ENCODE measurements around the gene KDM5C.

The KDM5C gene

DNA sequence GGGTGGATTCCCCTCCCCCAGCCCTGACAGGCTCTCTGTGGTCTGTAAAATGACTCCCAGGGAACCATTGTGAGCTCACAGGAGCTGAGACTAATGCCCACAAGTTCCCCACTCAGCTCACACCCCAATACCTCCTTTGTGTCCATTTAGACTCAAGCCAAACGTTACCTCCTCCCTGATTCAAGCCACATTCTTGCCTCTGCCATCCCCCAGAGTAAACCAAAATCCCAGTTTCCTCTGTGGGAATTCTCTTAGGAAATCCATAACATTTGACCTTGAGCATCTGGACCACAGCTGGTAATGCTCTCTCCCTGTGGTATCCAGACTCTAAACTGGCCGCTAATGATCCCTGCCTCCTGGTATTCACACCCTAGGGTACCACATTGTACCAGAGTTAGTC is 26.3 kb upstream of the KDM5C start:
- DNase-seq (ENCODE audit: extremely low read depth in 1 of 2, low read depth in 1 of 2), result no peak

DNA sequence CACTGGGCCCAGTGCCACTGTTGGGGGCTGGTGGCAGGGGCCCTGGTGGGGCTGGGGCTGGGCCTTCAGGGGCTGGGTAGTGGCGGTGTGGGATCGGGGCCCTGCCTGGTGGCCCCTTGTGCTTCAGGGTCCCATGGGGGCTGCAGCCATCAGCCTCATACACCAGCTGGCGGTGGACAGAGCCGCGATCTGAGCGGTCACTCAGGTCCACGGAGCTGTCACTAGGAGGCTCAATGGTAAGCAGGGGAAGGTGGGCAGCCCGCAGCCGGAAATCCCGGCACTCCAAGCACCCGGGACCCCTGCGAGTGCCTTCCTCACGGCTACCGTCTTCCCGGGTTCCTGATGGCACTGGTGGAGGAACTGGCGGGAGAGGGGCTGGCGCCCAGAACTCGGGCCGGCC is 25.5 kb upstream of the KDM5C start:
- DNase-seq (ENCODE audit: extremely low read depth in 1 of 2, low read depth in 1 of 2), result no peak

GRCh38 chrX:53249408-53250042 is 24.5 kb upstream of the KDM5C start:
- DNase-seq (ENCODE audit: extremely low read depth in 1 of 2, low read depth in 1 of 2), result no peak

DNA sequence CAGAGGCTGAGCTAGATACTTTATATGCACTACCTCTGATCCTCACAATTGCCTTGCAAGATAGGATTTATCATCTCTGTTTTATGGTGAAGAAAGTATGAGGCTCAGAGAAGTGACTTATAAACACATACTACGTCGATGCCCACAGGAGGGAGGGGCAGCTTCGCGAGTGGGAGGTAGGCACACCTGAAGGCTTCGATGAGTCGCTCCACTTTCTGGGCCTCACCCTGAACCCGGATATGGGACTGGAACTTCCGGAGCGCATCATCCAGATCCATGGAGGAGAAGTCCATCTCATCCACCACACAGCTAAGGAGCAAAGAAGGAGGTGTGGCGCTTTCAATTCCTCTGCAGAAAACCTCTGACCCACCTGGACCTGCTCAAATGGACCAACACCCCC is 22.9 kb upstream of the KDM5C start:
- DNase-seq (ENCODE audit: extremely low read depth in 1 of 2, low read depth in 1 of 2), result no peak

GRCh38 chrX:53246231-53246630 is 21.2 kb upstream of the KDM5C start:
- no peak for DNase-seq (ENCODE audit: extremely low read depth in 1 of 2, low read depth in 1 of 2)

DNA sequence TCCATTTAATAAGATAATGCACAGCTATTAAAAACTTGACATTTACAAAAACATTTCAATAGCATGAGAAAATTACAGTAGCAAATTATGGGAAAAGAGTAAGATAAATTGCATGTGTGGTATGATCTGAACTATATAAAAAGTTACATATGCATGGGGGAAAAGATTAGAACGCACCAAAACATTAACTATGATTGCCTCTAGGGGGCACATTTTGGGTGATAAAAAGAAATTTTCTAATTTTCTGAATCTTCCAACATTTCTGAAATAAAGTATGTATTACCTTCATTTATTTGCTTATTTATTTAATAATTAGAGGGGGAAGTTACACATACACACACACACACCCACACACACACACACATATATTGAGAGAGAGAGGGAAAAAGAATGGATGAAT is 19.6 kb upstream of the KDM5C start:
- no peak for DNase-seq (ENCODE audit: extremely low read depth in 1 of 2, low read depth in 1 of 2)

GRCh38 chrX:53242310-53242709 is 17.3 kb upstream of the KDM5C start:
- no peak for DNase-seq (ENCODE audit: extremely low read depth in 1 of 2, low read depth in 1 of 2)

DNA sequence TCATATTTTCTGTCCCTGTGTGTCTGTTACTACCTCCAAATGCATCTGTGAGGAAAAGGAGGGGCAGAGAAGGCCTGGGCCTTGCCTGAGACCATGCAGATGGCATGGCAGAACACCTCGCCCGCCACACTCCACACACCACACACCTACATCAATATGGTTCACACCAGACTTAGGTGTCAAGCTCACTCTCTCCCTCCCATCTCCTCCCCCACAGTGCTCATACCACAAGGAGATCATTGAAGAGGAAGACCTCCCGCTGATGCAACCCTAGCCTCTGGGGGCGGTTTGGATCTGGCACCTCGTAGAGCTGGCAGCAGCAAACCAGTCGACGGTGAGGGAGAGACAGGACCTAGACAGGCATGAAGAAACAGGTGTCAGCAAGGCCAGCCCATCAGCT is 16.6 kb upstream of the KDM5C start:
- no peak for DNase-seq (ENCODE audit: extremely low read depth in 1 of 2, low read depth in 1 of 2)

DNA sequence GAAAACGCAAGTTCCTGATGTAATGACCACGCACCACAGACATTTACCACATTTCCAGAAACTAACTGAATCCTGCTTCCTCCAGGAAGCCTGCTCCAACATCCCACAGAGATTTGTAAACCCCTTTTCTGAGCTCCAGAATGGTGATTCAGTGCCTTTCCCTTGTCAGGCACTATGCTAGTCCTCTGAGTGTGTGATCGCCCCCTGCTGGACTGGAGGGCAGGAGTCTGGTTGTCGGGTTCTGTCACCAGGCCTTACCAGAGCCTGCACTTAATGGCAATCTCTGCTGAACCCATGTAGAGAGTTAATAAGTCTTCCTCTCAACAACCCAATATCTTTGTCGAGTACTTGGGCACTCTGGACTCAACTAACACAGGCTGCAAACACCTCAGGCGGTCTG is 14.5 kb upstream of the KDM5C start:
- no peak for DNase-seq (ENCODE audit: extremely low read depth in 1 of 2, low read depth in 1 of 2)

- no peak for DNase-seq (ENCODE audit: extremely low read depth in 1 of 2, low read depth in 1 of 2)
These were observed 12.0 kb upstream of the KDM5C start for GRCh38 chrX:53237056-53237455.

GRCh38 chrX:53236025-53236679 is 11.1 kb upstream of the KDM5C start:
- DNase-seq (ENCODE audit: extremely low read depth in 1 of 2, low read depth in 1 of 2), result no peak

GRCh38 chrX:53235566-53235965 is 10.6 kb upstream of the KDM5C start:
- DNase-seq (ENCODE audit: extremely low read depth in 1 of 2, low read depth in 1 of 2), result no peak

DNA sequence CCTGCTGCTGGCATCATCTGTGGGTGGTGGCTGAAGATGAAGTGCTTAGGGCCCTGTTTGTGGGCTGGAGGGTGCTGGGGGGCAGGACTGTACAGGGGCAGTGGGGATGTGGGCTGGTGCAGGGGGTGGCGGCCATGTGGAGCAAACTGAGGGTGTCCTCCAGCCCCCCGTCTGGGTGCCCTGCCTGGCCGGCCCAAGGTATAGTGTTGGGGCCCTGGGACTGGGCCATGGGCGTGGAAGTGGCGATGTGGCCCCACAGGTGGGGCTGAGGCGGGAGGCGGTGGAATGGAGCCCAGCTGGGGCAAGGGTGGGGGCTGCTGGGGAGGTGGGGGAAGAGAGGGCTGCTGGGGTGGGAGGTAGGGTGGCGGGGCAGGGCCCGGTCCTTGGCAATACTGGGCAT is 9.5 kb upstream of the KDM5C start:
- DNase-seq (ENCODE audit: extremely low read depth in 1 of 2, low read depth in 1 of 2), result no peak

DNA sequence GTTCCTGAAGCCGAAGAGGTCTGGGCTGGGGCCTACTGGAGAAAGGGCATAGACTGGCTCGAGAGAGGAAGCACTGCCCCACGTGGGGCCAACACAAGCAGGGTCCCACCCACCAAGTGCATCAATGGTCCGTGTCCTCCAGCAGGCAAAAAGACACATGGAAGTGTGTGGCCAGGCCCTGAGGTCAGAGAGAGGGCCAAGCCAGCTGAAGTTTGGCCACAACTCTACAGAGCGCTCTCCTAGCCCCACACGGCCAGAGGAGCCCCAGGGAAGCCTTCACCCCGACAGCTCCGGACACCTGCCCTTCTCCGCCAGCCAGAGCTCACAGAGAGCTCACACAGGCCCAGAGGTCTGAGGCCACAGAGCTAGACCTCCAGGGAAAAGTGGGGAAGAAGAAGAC is 8.5 kb upstream of the KDM5C start:
- no peak for DNase-seq (ENCODE audit: extremely low read depth in 1 of 2, low read depth in 1 of 2)

GRCh38 chrX:53230116-53230515 is 5.1 kb upstream of the KDM5C start:
- DNase-seq (ENCODE audit: extremely low read depth in 1 of 2, low read depth in 1 of 2), result no peak

DNA sequence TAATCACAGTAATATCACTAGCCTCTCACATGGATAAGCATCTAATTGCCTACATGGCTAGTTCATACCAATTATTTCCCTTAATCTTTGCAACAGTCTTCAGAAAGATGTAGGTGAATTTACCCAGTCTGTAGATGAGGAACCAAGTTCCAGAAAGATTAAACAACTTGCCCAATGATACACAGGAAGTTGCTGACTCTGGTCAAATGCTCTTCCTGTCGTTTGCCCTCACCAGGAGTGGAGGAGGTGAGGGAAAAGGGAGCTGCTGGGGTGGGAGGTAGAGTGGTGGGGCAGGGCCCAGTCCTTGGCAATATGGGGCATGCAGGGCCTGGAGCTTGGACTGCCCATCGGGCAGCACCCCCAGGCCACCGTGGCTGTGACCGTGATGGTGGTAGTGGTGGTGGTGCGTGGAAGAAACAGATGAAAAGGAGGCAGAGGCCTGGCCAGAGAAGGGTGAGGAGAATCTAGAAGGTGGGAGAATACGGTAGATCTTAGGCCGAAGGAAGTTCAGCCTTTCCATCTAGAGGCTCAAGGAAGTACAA is 2.3 kb upstream of the KDM5C start:
- no peak for DNase-seq (ENCODE audit: extremely low read depth in 1 of 2, low read depth in 1 of 2)

DNA sequence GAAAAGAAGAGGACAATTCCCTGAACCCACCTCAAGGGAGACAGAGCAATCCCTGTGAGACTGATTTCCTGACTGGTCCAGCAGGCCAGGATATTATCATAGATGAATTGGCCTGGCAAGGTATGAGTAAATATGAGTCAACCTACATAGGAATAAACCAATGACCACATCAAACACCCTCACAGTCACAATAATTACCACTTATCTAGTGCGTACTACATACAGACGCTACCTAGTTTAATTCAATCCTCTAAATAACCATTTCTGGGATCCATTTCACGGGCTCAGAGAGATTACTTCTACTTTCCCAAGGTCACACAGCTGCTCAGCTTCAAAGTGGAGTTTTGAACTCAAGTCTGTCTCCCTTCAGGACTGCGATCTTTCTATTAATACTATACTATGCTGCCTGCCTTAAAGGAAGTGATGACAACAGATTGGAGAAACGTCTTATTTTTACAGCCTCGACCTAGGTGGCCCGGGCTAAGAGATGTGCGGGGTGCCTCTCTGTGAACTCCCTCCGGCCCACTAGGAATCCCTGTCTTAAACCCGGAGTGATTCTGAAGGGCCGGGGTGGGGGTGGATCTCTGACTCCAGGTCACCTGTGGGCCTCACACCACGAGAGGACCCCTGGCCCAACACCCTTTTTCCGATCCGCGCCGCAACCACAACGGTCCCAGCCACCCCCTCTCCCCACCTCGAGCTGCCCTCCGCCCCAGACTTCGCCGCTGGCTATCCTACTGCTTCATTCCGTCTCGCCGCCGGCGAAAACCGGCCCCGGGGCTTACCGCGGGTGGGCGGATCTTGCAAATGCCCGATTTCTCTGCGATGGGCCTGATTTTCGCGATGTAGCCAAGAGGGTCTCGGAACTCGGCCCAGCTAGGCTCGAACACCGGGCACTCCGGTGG is 800 bp downstream of the KDM5C start:
- DNase-seq (ENCODE audit: extremely low read depth in 1 of 2, low read depth in 1 of 2), result no peak

DNA sequence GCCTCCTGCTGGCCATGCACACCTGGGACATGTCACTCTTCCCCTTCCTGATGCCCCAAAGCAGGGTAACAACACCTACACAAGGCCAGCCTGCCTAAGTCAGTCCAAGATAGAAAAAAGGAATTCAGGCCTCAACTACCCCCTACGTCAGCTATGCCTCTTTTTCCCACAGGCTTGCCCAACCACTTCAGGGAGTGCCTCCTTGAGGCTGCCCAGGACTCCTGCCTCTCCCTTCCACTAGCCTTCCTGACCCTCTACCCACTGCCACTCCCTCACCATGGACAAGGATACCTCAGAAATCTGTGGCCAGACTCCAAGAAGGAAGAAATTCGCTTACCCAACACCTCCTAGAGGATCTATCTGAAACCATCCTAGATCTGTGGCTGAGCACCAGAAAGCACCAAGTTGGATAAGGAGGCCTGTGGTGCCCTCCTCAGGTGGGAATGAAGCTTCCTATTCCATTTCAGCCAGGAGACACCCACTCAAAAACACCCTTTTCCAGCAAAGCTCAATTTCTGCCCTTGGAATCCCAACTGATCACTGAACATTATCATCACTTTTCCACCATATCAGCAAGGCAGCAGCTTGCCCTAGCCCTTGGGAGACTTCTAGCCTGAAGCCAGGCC is 1.8 kb downstream of the KDM5C start:
- no peak for DNase-seq (ENCODE audit: extremely low read depth in 1 of 2, low read depth in 1 of 2)

GRCh38 chrX:53211391-53211978 is 13.5 kb downstream of the KDM5C start:
- no peak for DNase-seq (ENCODE audit: extremely low read depth in 1 of 2, low read depth in 1 of 2)

- no peak for DNase-seq (ENCODE audit: extremely low read depth in 1 of 2, low read depth in 1 of 2)
These were observed 28.3 kb downstream of the KDM5C start for GRCh38 chrX:53196678-53197077.

GRCh38 chrX:53195401-53195800 is 29.6 kb downstream of the KDM5C start:
- no peak for DNase-seq (ENCODE audit: extremely low read depth in 1 of 2, low read depth in 1 of 2)
